WTC11 (cell line): ENCODE measurements around the gene PKP4.

Experiments used
- IRF2 ChIP-seq: sonication (generic); formaldehyde crosslinking; IDR thresholded peaks from 2 replicates; pipeline ENCODE4 v1.8.0; 2022; ENCODE audit warnings: low read depth, missing genetic modification reagents, borderline replicate concordance
- JUN ChIP-seq: sonication (generic); formaldehyde crosslinking; IDR thresholded peaks from 2 replicates; pipeline ENCODE4 v1.8.0; 2023; ENCODE audit warnings: mild to moderate bottlenecking, missing genetic modification reagents
- NFATC4 ChIP-seq: fragments of 250-450 bp; sonication (Bioruptor Pico); IDR thresholded peaks from 2 replicates; pipeline ENCODE4 v1.9.0; 2021; ENCODE audit warnings: mild to moderate bottlenecking
- TEAD1 ChIP-seq: sonication (generic); formaldehyde crosslinking; IDR thresholded peaks from 2 replicates; pipeline ENCODE4 v1.8.0; 2022; ENCODE audit warnings: mild to moderate bottlenecking, missing genetic modification reagents
- TF ChIP-seq, protein P1 (sequence below): sonication (generic); formaldehyde crosslinking; IDR thresholded peaks from 2 replicates; pipeline ENCODE4 v1.8.1; 2022; ENCODE audit warnings: low read depth, missing genetic modification reagents, borderline replicate concordance
- TF ChIP-seq, protein P2 (sequence below): fragments of 200-600 bp; IDR thresholded peaks from 2 replicates; pipeline ENCODE4 v1.8.0; 2022; ENCODE audit warnings: antibody characterized with exemption
- TF ChIP-seq, protein P3 (sequence below): sonication (generic); formaldehyde crosslinking; IDR thresholded peaks from 2 replicates; pipeline ENCODE4 v1.8.1; 2023; ENCODE audit warnings: mild to moderate bottlenecking, missing genetic modification reagents
- TF ChIP-seq, protein P4 (sequence below): sonication (generic); formaldehyde crosslinking; IDR thresholded peaks from 2 replicates; pipeline ENCODE4 v1.8.1; 2023; ENCODE audit warnings: mild to moderate bottlenecking, missing genetic modification reagents, moderate library complexity
- TF ChIP-seq, protein P5 (sequence below): sonication (generic); formaldehyde crosslinking; IDR thresholded peaks from 2 replicates; pipeline ENCODE4 v1.8.0; 2023; ENCODE audit warnings: missing genetic modification reagents
- TF ChIP-seq, protein P6 (sequence below): fragments of 250-450 bp; sonication (Bioruptor Pico); IDR thresholded peaks from 2 replicates; pipeline ENCODE4 v1.8.0; 2021; ENCODE audit warnings: mild to moderate bottlenecking

DNA sequence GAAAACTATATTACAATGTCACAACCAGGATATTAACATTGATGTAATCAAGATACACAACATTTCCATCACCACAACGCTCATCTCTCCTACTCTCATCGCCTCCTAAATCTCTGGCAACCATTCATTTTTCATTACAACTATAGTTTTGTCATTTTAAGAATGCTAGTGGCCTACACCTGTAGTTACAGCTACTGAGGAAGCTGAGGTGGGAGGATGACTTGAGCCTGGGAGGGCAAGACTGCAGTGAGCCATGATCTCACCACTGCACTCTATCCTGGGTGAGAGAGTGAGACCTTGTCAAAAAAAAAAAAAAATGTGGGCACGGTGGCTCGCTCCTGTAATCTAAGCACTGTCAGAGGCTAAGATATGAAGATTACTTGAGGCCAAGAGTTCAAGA lies 10.5 kb downstream of the PKP4 start:
- TF ChIP-seq JUN (CRISPR knock-in tag) (no peak), IRF2 (CRISPR knock-in tag) (no peak), TEAD1 (CRISPR knock-in tag) (no peak), NFATC4 (CRISPR knock-in tag) (no peak)
- TF ChIP-seq, protein P1, sequence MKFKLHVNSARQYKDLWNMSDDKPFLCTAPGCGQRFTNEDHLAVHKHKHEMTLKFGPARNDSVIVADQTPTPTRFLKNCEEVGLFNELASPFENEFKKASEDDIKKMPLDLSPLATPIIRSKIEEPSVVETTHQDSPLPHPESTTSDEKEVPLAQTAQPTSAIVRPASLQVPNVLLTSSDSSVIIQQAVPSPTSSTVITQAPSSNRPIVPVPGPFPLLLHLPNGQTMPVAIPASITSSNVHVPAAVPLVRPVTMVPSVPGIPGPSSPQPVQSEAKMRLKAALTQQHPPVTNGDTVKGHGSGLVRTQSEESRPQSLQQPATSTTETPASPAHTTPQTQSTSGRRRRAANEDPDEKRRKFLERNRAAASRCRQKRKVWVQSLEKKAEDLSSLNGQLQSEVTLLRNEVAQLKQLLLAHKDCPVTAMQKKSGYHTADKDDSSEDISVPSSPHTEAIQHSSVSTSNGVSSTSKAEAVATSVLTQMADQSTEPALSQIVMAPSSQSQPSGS: no peak
- TF ChIP-seq, protein P2, sequence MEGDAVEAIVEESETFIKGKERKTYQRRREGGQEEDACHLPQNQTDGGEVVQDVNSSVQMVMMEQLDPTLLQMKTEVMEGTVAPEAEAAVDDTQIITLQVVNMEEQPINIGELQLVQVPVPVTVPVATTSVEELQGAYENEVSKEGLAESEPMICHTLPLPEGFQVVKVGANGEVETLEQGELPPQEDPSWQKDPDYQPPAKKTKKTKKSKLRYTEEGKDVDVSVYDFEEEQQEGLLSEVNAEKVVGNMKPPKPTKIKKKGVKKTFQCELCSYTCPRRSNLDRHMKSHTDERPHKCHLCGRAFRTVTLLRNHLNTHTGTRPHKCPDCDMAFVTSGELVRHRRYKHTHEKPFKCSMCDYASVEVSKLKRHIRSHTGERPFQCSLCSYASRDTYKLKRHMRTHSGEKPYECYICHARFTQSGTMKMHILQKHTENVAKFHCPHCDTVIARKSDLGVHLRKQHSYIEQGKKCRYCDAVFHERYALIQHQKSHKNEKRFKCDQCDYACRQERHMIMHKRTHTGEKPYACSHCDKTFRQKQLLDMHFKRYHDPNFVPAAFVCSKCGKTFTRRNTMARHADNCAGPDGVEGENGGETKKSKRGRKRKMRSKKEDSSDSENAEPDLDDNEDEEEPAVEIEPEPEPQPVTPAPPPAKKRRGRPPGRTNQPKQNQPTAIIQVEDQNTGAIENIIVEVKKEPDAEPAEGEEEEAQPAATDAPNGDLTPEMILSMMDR: no peak
- TF ChIP-seq, protein P3, sequence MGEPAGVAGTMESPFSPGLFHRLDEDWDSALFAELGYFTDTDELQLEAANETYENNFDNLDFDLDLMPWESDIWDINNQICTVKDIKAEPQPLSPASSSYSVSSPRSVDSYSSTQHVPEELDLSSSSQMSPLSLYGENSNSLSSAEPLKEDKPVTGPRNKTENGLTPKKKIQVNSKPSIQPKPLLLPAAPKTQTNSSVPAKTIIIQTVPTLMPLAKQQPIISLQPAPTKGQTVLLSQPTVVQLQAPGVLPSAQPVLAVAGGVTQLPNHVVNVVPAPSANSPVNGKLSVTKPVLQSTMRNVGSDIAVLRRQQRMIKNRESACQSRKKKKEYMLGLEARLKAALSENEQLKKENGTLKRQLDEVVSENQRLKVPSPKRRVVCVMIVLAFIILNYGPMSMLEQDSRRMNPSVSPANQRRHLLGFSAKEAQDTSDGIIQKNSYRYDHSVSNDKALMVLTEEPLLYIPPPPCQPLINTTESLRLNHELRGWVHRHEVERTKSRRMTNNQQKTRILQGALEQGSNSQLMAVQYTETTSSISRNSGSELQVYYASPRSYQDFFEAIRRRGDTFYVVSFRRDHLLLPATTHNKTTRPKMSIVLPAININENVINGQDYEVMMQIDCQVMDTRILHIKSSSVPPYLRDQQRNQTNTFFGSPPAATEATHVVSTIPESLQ (CRISPR knock-in tag): no peak
- TF ChIP-seq, protein P4, sequence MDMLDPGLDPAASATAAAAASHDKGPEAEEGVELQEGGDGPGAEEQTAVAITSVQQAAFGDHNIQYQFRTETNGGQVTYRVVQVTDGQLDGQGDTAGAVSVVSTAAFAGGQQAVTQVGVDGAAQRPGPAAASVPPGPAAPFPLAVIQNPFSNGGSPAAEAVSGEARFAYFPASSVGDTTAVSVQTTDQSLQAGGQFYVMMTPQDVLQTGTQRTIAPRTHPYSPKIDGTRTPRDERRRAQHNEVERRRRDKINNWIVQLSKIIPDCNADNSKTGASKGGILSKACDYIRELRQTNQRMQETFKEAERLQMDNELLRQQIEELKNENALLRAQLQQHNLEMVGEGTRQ (CRISPR knock-in tag): no peak
- TF ChIP-seq, protein P5, sequence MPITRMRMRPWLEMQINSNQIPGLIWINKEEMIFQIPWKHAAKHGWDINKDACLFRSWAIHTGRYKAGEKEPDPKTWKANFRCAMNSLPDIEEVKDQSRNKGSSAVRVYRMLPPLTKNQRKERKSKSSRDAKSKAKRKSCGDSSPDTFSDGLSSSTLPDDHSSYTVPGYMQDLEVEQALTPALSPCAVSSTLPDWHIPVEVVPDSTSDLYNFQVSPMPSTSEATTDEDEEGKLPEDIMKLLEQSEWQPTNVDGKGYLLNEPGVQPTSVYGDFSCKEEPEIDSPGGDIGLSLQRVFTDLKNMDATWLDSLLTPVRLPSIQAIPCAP (CRISPR knock-in tag): no peak
- TF ChIP-seq, protein P6, sequence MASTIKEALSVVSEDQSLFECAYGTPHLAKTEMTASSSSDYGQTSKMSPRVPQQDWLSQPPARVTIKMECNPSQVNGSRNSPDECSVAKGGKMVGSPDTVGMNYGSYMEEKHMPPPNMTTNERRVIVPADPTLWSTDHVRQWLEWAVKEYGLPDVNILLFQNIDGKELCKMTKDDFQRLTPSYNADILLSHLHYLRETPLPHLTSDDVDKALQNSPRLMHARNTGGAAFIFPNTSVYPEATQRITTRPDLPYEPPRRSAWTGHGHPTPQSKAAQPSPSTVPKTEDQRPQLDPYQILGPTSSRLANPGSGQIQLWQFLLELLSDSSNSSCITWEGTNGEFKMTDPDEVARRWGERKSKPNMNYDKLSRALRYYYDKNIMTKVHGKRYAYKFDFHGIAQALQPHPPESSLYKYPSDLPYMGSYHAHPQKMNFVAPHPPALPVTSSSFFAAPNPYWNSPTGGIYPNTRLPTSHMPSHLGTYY (CRISPR knock-in tag): no peak
